Ascending aorta (tissue), 2 donors: ENCODE measurements around the gene KLHL2. TPM values are rescaled to one million over a fixed set of nuclear protein-coding genes. Genes with fewer than 3 reads are reported as not detected.
"Not testable (repeated sequence)": the region's sequence is repeated elsewhere in the genome, so short reads cannot be mapped to it uniquely, and the experiment has no call there.

Experiments
- DNase-seq, 2 donors: peaks; one replicate each; pipeline ENCODE4 v3.0.0-alpha.2; 2019; ENCODE audit warnings: low spot score in 2 of 2
- H3K27ac ChIP-seq, 2 donors: fragments of 200-600 bp; sonication (generic); one replicate each; pipeline ENCODE4 v1.5.1; 2016 to 2017; ENCODE audit warnings: mild to moderate bottlenecking in 1 of 2
- H3K27me3 ChIP-seq: fragments of 200-600 bp; sonication (generic); one replicate; pipeline ENCODE4 v1.5.1; 2017
- H3K36me3 ChIP-seq, 2 donors: fragments of 200-600 bp; sonication (generic); one replicate each; pipeline ENCODE4 v1.5.1; 2016
- H3K4me1 ChIP-seq, 2 donors: fragments of 200-600 bp; sonication (generic); one replicate each; pipeline ENCODE4 v1.5.1; 2016 to 2017; ENCODE audit warnings: mild to moderate bottlenecking in 1 of 2
- H3K4me3 ChIP-seq, 2 donors: fragments of 200-600 bp; sonication (generic); one replicate each; pipeline ENCODE4 v1.5.1; 2016 to 2017; ENCODE audit warnings: mild to moderate bottlenecking in 1 of 2
- H3K9me3 ChIP-seq, 2 donors: fragments of 200-600 bp; sonication (generic); one replicate each; pipeline ENCODE4 v1.5.1; 2016
- intact Hi-C: fragments of 100-400 bp; cut with DNase I; formaldehyde crosslinking; loops from one replicate; pipeline ENCODE4 v1.15.1; 2023
- total RNA-seq: library from RNA; depleted of rRNA; stranded (reverse); fragments of >200 nt; gene quantifications from one replicate; pipeline ENCODE4 v1.1.0, GENCODE V29; 2016
- TF ChIP-seq, protein P1 (sequence below), 3 experiments: fragments of 200-600 bp in 2 of 3; fragments of 450-650 bp in 1 of 3; sonication (generic) in 2 of 3; IDR thresholded peaks; one replicate each; pipeline ENCODE4 v1.5.1; 2016 to 2019; ENCODE audit warnings: antibody characterized with exemption in 3 of 3, mild to moderate bottlenecking in 1 of 3, moderate library complexity in 1 of 3

The KLHL2 gene
- total RNA-seq, 1 donor from 2014 or later, result 0.96 TPM

DNA sequence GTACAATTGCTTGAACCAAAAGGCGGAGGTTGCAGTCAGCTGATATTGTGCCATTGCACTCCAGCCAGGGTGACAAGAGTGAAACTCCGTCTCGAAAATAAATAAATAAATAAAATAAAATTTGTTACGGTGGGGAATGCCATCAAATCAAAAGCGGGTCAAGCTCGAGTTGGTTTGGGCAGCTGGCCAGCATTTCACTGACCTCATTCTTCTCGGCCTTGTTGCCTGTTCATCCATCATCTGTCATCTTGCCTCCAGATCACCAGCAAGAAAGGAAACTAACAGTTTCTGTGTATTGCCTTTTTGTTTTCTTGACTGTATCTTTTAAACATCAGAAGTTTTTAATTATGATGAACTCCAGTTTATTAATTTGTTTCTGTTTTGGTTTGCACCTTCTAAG lies 31.5 kb upstream of the KLHL2 start:
- intact Hi-C loops, result no loop called here
- no peak for DNase-seq

DNA sequence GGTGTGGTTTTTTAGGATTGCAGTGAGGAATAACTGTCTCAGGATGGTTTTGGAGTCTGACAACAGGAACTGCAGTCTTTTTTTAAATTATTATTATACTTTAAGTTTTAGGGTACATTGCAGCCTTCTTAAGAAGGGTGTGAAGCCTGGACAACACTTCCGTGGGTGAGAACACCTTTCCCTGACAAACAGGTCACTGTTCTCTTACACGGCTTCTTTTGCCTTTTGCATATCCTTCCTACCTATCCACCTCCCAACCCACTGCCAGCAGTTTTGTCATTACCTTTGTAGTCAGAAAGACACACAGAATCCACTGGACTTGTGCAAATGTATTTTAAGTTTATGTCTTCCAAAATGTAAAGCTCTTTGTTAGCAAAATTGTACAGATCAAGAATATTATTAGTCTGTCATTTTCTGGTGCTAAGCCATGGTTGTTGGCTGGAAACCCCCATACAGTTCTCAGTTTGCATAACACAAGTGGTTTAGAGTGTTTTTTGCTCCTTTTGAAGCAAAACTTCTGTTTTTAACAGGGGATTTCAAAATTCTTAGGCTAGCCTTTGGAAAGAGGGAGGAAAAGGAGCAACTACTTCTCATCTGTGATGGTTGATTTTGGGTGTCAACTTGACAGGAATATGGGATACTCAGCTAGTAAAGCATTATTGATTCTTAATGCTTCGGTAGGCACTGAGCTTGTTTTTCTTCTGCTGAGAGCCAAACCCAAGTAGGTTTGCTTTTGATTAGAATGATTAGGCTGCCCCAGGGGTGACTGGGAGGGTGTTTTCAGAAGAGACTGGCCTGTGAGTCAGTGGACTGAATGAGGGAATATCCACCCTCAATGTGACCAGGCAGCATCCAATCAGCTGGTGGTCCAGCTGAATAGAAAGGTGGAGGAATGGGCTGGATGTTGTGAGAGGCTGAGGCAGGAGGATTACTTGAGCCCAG lies 29.4 kb upstream of the KLHL2 start:
- DNase-seq, result no peak
- Histone ChIP-seq H3K4me3 (no peak overlapping the region), H3K27me3 (no peaks in the 10 kb centered on the region), H3K27ac (no peak overlapping the region), H3K4me1 (no peaks in the 10 kb centered on the region), H3K36me3 (no peaks in the 10 kb centered on the region), H3K9me3 (no peaks in the 10 kb centered on the region)
- intact Hi-C loops, result no loop called here
- TF ChIP-seq, protein P1, sequence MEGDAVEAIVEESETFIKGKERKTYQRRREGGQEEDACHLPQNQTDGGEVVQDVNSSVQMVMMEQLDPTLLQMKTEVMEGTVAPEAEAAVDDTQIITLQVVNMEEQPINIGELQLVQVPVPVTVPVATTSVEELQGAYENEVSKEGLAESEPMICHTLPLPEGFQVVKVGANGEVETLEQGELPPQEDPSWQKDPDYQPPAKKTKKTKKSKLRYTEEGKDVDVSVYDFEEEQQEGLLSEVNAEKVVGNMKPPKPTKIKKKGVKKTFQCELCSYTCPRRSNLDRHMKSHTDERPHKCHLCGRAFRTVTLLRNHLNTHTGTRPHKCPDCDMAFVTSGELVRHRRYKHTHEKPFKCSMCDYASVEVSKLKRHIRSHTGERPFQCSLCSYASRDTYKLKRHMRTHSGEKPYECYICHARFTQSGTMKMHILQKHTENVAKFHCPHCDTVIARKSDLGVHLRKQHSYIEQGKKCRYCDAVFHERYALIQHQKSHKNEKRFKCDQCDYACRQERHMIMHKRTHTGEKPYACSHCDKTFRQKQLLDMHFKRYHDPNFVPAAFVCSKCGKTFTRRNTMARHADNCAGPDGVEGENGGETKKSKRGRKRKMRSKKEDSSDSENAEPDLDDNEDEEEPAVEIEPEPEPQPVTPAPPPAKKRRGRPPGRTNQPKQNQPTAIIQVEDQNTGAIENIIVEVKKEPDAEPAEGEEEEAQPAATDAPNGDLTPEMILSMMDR (IDR thresholded peaks at IDR 0.05), result no peak

More for the DNA sequence above, 31.5 kb upstream of the KLHL2 start:
- H3K27ac ChIP-seq, result no peak overlapping the region
- H3K9me3 ChIP-seq, result no peaks in the 10 kb centered on the region
- H3K4me3 ChIP-seq, result peak overlapping the region in 1 of 2 donors; percentile 14
- no peaks in the 10 kb centered on the region for H3K4me1 ChIP-seq
- TF ChIP-seq, protein P1 (IDR thresholded peaks at IDR 0.05), result no peak
- no peaks in the 10 kb centered on the region for H3K27me3 ChIP-seq
- no peaks in the 10 kb centered on the region for H3K36me3 ChIP-seq

DNA sequence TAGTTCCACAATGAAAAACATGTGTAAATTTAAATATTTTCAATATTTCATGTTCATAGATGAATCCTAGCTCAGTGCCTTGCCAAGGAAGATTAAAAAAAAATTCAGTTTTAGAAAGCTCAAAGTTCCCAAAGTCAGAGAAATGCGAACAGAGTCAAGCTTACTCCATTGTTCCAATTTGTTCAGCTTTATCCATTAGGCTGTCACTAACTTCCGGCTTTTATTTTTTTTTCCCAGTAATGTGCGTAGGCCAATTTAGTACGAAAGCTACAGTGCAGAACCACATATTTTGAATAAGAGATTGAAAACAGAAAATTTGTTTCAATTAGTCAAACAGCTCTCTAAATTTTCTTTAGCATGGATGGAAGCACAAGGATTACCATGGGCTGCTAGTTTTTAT lies 23.1 kb upstream of the KLHL2 start:
- intact Hi-C loops, result no loop called here
- H3K4me3 ChIP-seq, result no peak overlapping the region
- no peaks in the 10 kb centered on the region for H3K4me1 ChIP-seq
- H3K27ac ChIP-seq, result no peak overlapping the region
- TF ChIP-seq, protein P1 (IDR thresholded peaks at IDR 0.05), result no peak
- no peak for DNase-seq
- no peaks in the 10 kb centered on the region for H3K9me3 ChIP-seq
- no peaks in the 10 kb centered on the region for H3K36me3 ChIP-seq
- H3K27me3 ChIP-seq, result no peaks in the 10 kb centered on the region

DNA sequence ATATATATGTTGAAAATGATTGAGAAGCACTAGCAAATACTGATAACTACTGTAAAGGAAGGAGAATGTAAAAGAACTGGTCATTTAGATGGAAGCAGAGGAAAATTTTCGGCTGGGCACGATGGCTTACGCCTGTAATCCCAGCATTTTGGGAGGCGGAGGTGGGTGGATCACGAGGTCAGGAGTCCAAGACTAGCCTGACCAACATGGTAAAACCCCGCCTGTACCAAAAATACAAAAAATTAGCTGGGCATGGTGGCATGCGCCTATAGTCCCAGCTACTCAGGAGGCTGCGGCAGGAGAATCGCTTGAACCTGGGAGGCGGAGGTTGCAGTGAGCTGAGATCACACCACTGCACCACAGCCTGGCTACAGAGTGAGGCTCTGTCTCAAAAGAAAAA lies 22.4 kb upstream of the KLHL2 start:
- intact Hi-C loops, H3K27me3 ChIP-seq, H3K9me3 ChIP-seq, H3K4me3 ChIP-seq, DNase-seq, H3K27ac ChIP-seq, H3K36me3 ChIP-seq, H3K4me1 ChIP-seq: not testable (repeated sequence)

DNA sequence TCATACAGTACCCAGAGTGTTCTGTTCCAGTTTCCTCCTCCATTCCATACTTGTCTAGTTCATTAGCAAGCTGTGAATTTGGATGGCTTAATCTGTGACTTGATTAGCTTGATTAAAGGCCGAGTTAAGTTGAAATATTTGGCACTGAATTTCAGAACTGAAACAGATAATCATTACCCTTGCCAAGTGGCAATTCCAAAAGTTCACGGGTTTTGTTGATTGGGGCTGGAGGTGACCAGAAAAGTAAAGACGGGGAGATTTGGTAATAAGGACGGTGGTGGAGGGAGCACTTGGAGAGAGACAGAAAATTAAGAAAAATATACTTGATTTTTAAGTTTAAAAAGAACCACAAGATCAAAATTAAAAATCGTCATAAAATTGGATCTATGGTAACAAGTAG lies 21.9 kb upstream of the KLHL2 start:
- Histone ChIP-seq H3K27me3 (no peaks in the 10 kb centered on the region), H3K4me1 (no peaks in the 10 kb centered on the region), H3K36me3 (no peaks in the 10 kb centered on the region), H3K9me3 (no peaks in the 10 kb centered on the region), H3K4me3 (no peak overlapping the region), H3K27ac (no peak overlapping the region)
- intact Hi-C loops, result no loop called here
- TF ChIP-seq, protein P1 (IDR thresholded peaks at IDR 0.05), result no peak
- DNase-seq, result no peak

DNA sequence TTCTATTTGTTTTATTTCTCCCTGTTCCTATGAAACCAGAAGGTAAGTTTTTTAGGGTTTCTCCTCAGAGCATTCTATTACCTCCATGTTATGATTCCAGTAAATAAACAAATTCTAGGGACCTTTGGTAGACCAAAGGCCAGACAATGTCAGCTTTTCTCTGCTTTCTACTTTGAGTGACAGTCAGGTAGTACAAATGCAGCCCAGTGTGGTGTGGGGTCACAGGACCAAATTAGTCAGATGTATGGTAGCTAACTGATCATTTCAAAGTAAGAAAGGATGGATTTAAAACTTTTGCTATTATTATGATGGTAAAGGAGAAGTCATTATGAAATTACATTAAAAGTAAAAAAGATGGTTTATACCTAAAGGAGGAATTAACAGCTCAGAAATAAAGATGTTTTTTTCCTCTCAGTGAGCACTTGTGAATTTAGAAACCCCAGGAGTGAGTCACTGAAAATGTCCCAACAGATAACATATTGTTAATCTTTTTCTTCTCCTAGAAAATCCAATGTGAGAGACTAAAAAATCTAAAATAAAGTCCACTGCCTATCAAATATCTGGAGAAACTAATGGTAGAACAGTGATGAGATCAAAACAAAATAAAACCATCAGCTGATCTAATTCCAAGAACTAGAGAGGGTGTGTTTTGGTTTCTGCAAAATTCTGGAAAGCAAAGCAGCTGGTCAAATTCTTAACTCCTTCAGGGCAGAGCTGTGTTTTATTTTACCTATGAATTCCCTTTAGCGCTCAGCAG lies 16.6 kb upstream of the KLHL2 start:
- no peak for DNase-seq
- Histone ChIP-seq H3K4me1 (no peaks in the 10 kb centered on the region), H3K27ac (no peak overlapping the region), H3K9me3 (no peaks in the 10 kb centered on the region), H3K27me3 (no peaks in the 10 kb centered on the region), H3K4me3 (no peak overlapping the region), H3K36me3 (no peaks in the 10 kb centered on the region)
- intact Hi-C loops, result no loop called here
- TF ChIP-seq, protein P1 (IDR thresholded peaks at IDR 0.05), result no peak
